Loucy (cell line): Measurements from ENCODE around the gene MGAT5.

Experiments
- H2AFZ ChIP-seq: fragments of 200-600 bp; sonication (generic); 2 replicates; pipeline ENCODE4 v1.6.0; 2016; ENCODE audit warnings: antibody characterized with exemption, mild to moderate bottlenecking, low read length, moderate library complexity
- H3F3A ChIP-seq: fragments of 200-600 bp; 2 replicates; pipeline ENCODE4 v1.6.0; 2016; ENCODE audit warnings: antibody characterized with exemption, low read depth, mild to moderate bottlenecking
- H3K27me3 ChIP-seq: fragments of 200-600 bp; sonication (generic); 2 replicates; pipeline ENCODE4 v1.6.1; 2014; ENCODE audit warnings: low read length, mild to moderate bottlenecking; ENCODE audit not compliant: insufficient read depth, poor library complexity, severe bottlenecking
- H3K36me3 ChIP-seq: fragments of 200-600 bp; sonication (generic); 2 replicates; pipeline ENCODE4 v1.6.1; 2016; ENCODE audit warnings: low read length; ENCODE audit not compliant: insufficient read depth
- H3K4me1 ChIP-seq: fragments of 200-600 bp; sonication (generic); 2 replicates; pipeline ENCODE4 v1.5.1; 2014; ENCODE audit warnings: low read length, mild to moderate bottlenecking; ENCODE audit not compliant: insufficient read depth, poor library complexity, severe bottlenecking
- H3K4me2 ChIP-seq: fragments of 200-600 bp; sonication (generic); 2 replicates; pipeline ENCODE4 v1.6.0; 2014; ENCODE audit warnings: antibody characterized with exemption, low read length, low read depth, mild to moderate bottlenecking; ENCODE audit not compliant: poor library complexity, severe bottlenecking
- H3K4me3 ChIP-seq: fragments of 200-600 bp; sonication (generic); 2 replicates; pipeline ENCODE4 v1.5.1; 2014; ENCODE audit warnings: low read length, mild to moderate bottlenecking, mixed read lengths; ENCODE audit not compliant: poor library complexity, severe bottlenecking
- H3K79me2 ChIP-seq: fragments of 200-600 bp; sonication (generic); 2 replicates; pipeline ENCODE4 v1.6.1; 2014; ENCODE audit warnings: low read length; ENCODE audit not compliant: insufficient read depth
- H3K9ac ChIP-seq: fragments of 200-600 bp; sonication (generic); 2 replicates; pipeline ENCODE4 v1.6.0; 2014; ENCODE audit warnings: mild to moderate bottlenecking, low read depth, low read length, moderate library complexity; ENCODE audit not compliant: poor library complexity, severe bottlenecking
- H3K9me2 ChIP-seq: fragments of 200-600 bp; sonication (generic); replicated peaks from 2 replicates; pipeline ENCODE4 v1.6.1; 2016; ENCODE audit warnings: low read depth, low read length, mixed read lengths
- H3K9me3 ChIP-seq: fragments of 200-600 bp; sonication (generic); 2 replicates; pipeline ENCODE4 v1.6.1; 2014; ENCODE audit warnings: mild to moderate bottlenecking, antibody characterized with exemption, low read length, low read depth; ENCODE audit not compliant: insufficient read depth
- H4K20me1 ChIP-seq: fragments of 200-600 bp; sonication (generic); 2 replicates; pipeline ENCODE4 v1.6.0; 2014; ENCODE audit warnings: antibody characterized with exemption, low read length, mild to moderate bottlenecking; ENCODE audit not compliant: insufficient read depth, poor library complexity, severe bottlenecking
- CTCF ChIP-seq: fragments of 200-600 bp; sonication (generic); conservative IDR thresholded peaks from 2 replicates; pipeline ENCODE4 v1.5.1; 2014; ENCODE audit warnings: mild to moderate bottlenecking, antibody characterized with exemption, low read length
- EZH2phosphoT487 ChIP-seq: fragments of 200-600 bp; IDR thresholded peaks from 2 replicates; pipeline ENCODE4 v1.6.1; 2018; ENCODE audit warnings: antibody characterized with exemption, mild to moderate bottlenecking, moderate library complexity, borderline replicate concordance

MGAT5 gene

DNA sequence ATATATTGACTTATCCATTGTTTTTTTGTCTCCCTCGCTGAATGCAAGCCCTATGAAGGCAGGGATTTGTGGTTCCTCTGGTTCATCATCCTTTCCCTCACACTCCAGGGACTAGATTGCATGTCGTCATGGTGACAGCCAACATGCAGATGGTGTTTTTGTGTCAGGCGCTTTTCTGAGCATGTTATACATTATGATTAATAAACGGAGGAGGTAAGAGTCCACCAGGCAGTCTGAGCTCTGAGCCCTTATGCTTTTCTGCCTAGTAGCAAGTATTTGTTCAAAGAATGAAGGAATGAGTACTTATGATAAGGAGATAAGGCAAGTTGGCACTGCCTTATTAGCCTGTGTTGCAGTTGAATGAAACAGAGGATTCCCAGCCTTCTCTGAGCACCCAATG is 181.6 kb downstream of the MGAT5 start:
- H3K4me3 ChIP-seq: no peak overlapping the region
- TF ChIP-seq EZH2phosphoT487 (no peak), CTCF (no peak)
- H4K20me1 ChIP-seq: no peaks in the 10 kb centered on the region
- H3K4me1 ChIP-seq: no peaks in the 10 kb centered on the region
- H3K9me2 ChIP-seq: no peaks in the 10 kb centered on the region
- no peak overlapping the region for H3K9ac ChIP-seq
- no peak overlapping the region for H2AFZ ChIP-seq
- H3K79me2 ChIP-seq: no peaks in the 10 kb centered on the region
- no peaks in the 10 kb centered on the region for H3F3A ChIP-seq
- no peaks in the 10 kb centered on the region for H3K27me3 ChIP-seq
- H3K4me2 ChIP-seq: no peak overlapping the region
- no peaks in the 10 kb centered on the region for H3K9me3 ChIP-seq
- peaks cover 77% of the 10 kb centered on the region; the same call in 1 of the 2 replicates for H3K36me3 ChIP-seq

GRCh38 chr2:134435936-134436335 is 182.1 kb downstream of the MGAT5 start:
- Histone ChIP-seq H3K79me2 (no peaks in the 10 kb centered on the region), H3K36me3 (peaks cover 74% of the 10 kb centered on the region; the same call in 1 of the 2 replicates), H4K20me1 (no peaks in the 10 kb centered on the region), H3K27me3 (no peaks in the 10 kb centered on the region), H3K9me2 (no peaks in the 10 kb centered on the region), H3K4me3 (no peak overlapping the region), H3K9ac (no peak overlapping the region), H3K4me1 (no peaks in the 10 kb centered on the region), H3K9me3 (no peaks in the 10 kb centered on the region), H2AFZ (no peak overlapping the region), H3F3A (no peaks in the 10 kb centered on the region), H3K4me2 (no peak overlapping the region)
- TF ChIP-seq EZH2phosphoT487: no peak
- TF ChIP-seq CTCF: no peak

- H3K27me3 ChIP-seq: no peaks in the 10 kb centered on the region
- H3K4me1 ChIP-seq: no peaks in the 10 kb centered on the region
- no peak overlapping the region for H3K4me3 ChIP-seq
- H3K4me2 ChIP-seq: no peak overlapping the region
- H3K9me2 ChIP-seq: no peaks in the 10 kb centered on the region
- H3K9ac ChIP-seq: no peak overlapping the region
- H4K20me1 ChIP-seq: no peaks in the 10 kb centered on the region
- peaks cover 67% of the 10 kb centered on the region; the same call in 1 of the 2 replicates for H3K36me3 ChIP-seq
- H3F3A ChIP-seq: no peaks in the 10 kb centered on the region
- TF ChIP-seq CTCF (no peak), EZH2phosphoT487 (no peak)
- no peak overlapping the region for H2AFZ ChIP-seq
- no peaks in the 10 kb centered on the region for H3K79me2 ChIP-seq
- H3K9me3 ChIP-seq: no peaks in the 10 kb centered on the region
Observed at GRCh38 chr2:134436706-134437105, 182.8 kb downstream of the MGAT5 start.
